ENCODE data around the gene SDK1. TPM values are rescaled to one million over a fixed set of nuclear protein-coding genes. Genes with fewer than 3 reads are reported as not detected.

SDK1 gene
- total and polyA plus RNA-seq, 10 of the 15 experiments (the other 5 are each of a cell fraction or from before 2014, with no cell fraction given) = 0.14 to 0.33 TPM; not detected in 8

GRCh38 chr7:4137552-4137951 lies 836.5 kb downstream of the SDK1 start:
- intact Hi-C loops (cut with micrococcal nuclease; ENCODE audit: unreplicated experiment) = no loop called here
- in situ Hi-C loops (cut with MboI) = no loop called here
- H3K36me3 ChIP-seq (ENCODE audit: control insufficient read depth in 2 of 2, insufficient read depth in 2 of 2, low read length in 1 of 2) = no peaks in the 10 kb centered on the region
- no peaks in the 10 kb centered on the region for H3K4me1 ChIP-seq (ENCODE audit: control insufficient read depth, insufficient read depth, low read length)
- H4K20me1 ChIP-seq (ENCODE audit: control insufficient read depth, insufficient read depth) = no peaks in the 10 kb centered on the region
- H3K4me2 ChIP-seq (ENCODE audit: control insufficient read depth, insufficient read depth) = no peak overlapping the region
- RAD21 ChIA-PET (ENCODE audit: unreplicated experiment) = no interaction called here
- SMC1A ChIA-PET (ENCODE audit: uncharacterized antibody, unreplicated experiment) = no interaction called here
- H3K9me3 ChIP-seq (replicated peaks; ENCODE audit: control insufficient read depth, insufficient read depth, low read length) = no peaks in the 10 kb centered on the region
- no peak overlapping the region for H3K9ac ChIP-seq (ENCODE audit: control insufficient read depth, insufficient read depth, low read length)
- WGBS (ENCODE audit: insufficient coverage, insufficient replicate concordance, low lambda C conversion rate, missing lambda C conversion rate) = 73% methylated on average over 14 of the region's 14 CpGs
- FAIRE-seq = no peak
- no peak for DNase-seq (ENCODE audit: low read depth, low spot score)
- CTCF ChIA-PET = no interaction called here
- TF ChIP-seq BMI1 (IDR thresholded peaks at IDR 0.05; ENCODE audit: borderline replicate concordance) (no peak), PRDM15 (CRISPR knock-in tag; IDR thresholded peaks at IDR 0.05) (no peak), WRNIP1 (IDR thresholded peaks at IDR 0.05; ENCODE audit: borderline replicate concordance, low read depth, low read length) (no peak), E2F8 (IDR thresholded peaks at IDR 0.05; ENCODE audit: low read depth, partially characterized antibody) (no peak), LARP7 (IDR thresholded peaks at IDR 0.05) (no peak), CHD1 (IDR thresholded peaks at IDR 0.05; ENCODE audit: low read depth, low read length) (no peak), ZNF622 (IDR thresholded peaks at IDR 0.05) (no peak), TBL1XR1 (IDR thresholded peaks at IDR 0.05; ENCODE audit: low read depth, low read length) (no peak), NR2F1 (conservative IDR thresholded peaks at IDR 0.05) (no peak), HDAC2 (IDR thresholded peaks at IDR 0.05) (no peak), CREB1 (IDR thresholded peaks at IDR 0.05; ENCODE audit: low read depth) (no peak), POU2F2 (IDR thresholded peaks at IDR 0.05; ENCODE audit: borderline replicate concordance, low read depth, low read length) (no peak), POLR2A (IDR thresholded peaks at IDR 0.05; ENCODE audit: low read depth, low read length) (no peak), PAX5 (IDR thresholded peaks at IDR 0.05; ENCODE audit: borderline replicate concordance, low read depth, low read length) (no peak), NR2C1 (IDR thresholded peaks at IDR 0.05) (no peak), EGR1 (IDR thresholded peaks at IDR 0.05; ENCODE audit: borderline replicate concordance in 1 of 2, low read depth in 2 of 2, low read length in 2 of 2) (no peak), TARDBP (IDR thresholded peaks at IDR 0.05; ENCODE audit: borderline replicate concordance) (no peak)
- H2AFZ ChIP-seq (ENCODE audit: control insufficient read depth, low read depth, low read length) = no peak overlapping the region
- ATAC-seq = no peak
- no peaks in the 10 kb centered on the region for H3K27me3 ChIP-seq (replicated peaks in 1 of 2; ENCODE audit: control insufficient read depth in 2 of 2, insufficient read depth in 2 of 2, low read length in 1 of 2)
- no peak overlapping the region for H3K4me3 ChIP-seq
- H3K27ac ChIP-seq (ENCODE audit: control insufficient read depth, insufficient read depth) = no peak overlapping the region
- POLR2A ChIA-PET = no interaction called here
- H3K79me2 ChIP-seq (ENCODE audit: control insufficient read depth, insufficient read depth, low read length) = no peaks in the 10 kb centered on the region
- BruUV-seq (replicated peaks) = no TSS peak

Data from GM12878 (cell line).